Measurements from ENCODE around the gene RET. TPM values are rescaled to one million over a fixed set of nuclear protein-coding genes. Genes with fewer than 3 reads are reported as not detected.
A peak's percentile ranks its signal among the peaks of the same experiment; 100 is the strongest.

RET gene
- total RNA-seq, 2 donors from 2014 or later, result 1.2 to 3.5 TPM

DNA sequence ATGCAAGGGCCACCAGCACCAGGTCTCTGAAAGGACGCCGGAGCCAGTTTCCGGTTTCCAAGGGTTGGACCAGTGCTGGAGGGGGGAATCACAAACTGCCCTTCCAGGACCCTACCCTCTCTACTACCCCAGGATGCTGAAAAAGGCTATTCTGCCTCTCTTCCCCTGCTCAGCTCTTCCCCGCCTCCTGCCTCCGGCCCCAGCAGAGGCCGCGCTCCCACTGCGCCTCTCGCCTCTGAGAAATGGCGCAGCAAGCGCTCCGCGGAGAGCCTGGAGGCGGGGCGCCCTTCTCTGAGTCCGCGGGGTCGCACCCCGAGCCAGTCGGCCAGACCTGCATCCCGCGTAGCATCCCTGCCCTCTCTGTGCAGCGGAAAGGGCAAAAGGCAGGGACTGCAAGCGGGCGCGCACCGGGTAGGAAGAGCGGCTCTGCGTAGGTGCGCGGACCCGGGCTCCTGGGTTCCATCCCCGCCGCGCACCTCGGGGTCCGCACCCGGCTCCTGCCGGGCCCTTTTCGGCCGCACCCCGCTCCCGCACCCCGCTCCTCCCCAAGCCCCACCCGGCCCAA is 476 bp upstream of the RET start:
- no peaks in the 10 kb centered on the region for H3K4me1 ChIP-seq (ENCODE audit: control insufficient read depth, insufficient read depth, low read length)
- H3K9me3 ChIP-seq (ENCODE audit: control insufficient read depth, low read length), result no peaks in the 10 kb centered on the region
- Mint-ChIP-seq H3K9me3 (no peaks in the 10 kb centered on the region), H3K4me1 (no peaks in the 10 kb centered on the region), H3K27me3 (ENCODE audit: insufficient read depth) (peaks cover 56% of the 10 kb centered on the region), H3K36me3 (ENCODE audit: low read depth) (no peaks in the 10 kb centered on the region), H3K27ac (no peak overlapping the region), H3K4me3 (peak overlapping the region; percentile 54)
- H3K27me3 ChIP-seq (ENCODE audit: control insufficient read depth, insufficient read depth, low read length, poor library complexity, severe bottlenecking), result peaks cover 44% of the 10 kb centered on the region
- H3K9ac ChIP-seq (ENCODE audit: extremely low read depth, low read length, poor library complexity, severe bottlenecking), result no peak overlapping the region
- 4% methylated on average over 45 of the region's 45 CpGs; no CpG with 5 or more reads in 1 of the 2 experiments for WGBS, 2 experiments (ENCODE audit: insufficient coverage in 1 of 2, insufficient read length in 1 of 2)
- peak; percentile 82 for DNase-seq
- peak overlapping the region; percentile 64 for H3K4me3 ChIP-seq (ENCODE audit: low read length)
- no peak for TF ChIP-seq CTCF (conservative IDR thresholded peaks at IDR 0.05)
- no peaks in the 10 kb centered on the region for H3K36me3 ChIP-seq (ENCODE audit: control insufficient read depth, insufficient read depth, low read length)
- no peak overlapping the region for H3K27ac ChIP-seq (ENCODE audit: low read depth, low read length)

DNA sequence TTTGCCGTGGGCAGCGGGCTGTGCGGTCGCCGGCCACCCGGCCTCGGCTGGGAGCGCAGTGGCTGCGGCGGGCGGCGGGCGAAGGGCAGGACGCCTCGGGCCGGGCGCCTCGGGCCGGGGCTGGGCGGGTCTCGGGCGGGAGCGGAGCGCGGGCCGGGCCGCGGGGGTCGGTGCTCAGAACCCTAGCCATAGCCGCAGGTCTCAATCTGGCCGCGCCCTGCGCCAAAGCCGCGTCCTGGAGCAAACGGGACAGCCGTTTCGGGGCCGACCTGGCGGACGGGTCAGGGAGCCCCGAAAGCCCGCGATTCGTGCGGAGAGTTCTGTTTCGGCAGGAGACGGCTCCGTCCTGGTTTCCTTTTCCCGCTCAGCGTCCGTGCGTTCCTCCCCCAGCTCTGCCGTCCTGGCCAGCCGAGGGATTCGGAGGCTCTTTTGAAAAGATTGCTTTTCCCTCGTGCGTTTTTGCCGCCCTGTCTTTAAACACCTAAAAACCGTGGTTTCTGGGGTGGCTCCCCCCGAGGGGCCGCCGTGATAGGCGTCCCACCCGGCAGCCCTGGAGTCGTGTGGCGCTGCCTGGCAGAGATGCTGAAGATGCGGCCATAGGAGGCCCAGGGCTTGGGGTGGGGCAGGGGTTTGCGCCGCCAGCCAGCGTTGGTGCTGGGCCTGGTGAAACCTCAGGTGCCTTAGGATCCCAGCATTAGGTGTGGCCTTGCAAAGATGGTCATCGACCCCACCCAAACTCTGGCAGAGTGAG is 727 bp downstream of the RET start:
- no peaks in the 10 kb centered on the region for H3K36me3 Mint-ChIP-seq (ENCODE audit: low read depth)
- no peak overlapping the region for H3K27ac ChIP-seq (ENCODE audit: low read depth, low read length)

More for the DNA sequence above, 727 bp downstream of the RET start:
- TF ChIP-seq CTCF (conservative IDR thresholded peaks at IDR 0.05), result no peak
- peak; percentile 73 for DNase-seq
- Histone ChIP-seq H3K9ac (ENCODE audit: extremely low read depth, low read length, poor library complexity, severe bottlenecking) (no peak overlapping the region), H3K9me3 (ENCODE audit: control insufficient read depth, low read length) (no peaks in the 10 kb centered on the region), H3K27me3 (ENCODE audit: control insufficient read depth, insufficient read depth, low read length, poor library complexity, severe bottlenecking) (peaks cover 44% of the 10 kb centered on the region), H3K4me1 (ENCODE audit: control insufficient read depth, insufficient read depth, low read length) (no peaks in the 10 kb centered on the region), H3K4me3 (ENCODE audit: low read length) (peak overlapping the region; percentile 74), H3K36me3 (ENCODE audit: control insufficient read depth, insufficient read depth, low read length) (no peaks in the 10 kb centered on the region)
- no peaks in the 10 kb centered on the region for H3K9me3 Mint-ChIP-seq
- 5 to 8% methylated on average over 28 to 72 of the region's 72 CpGs for WGBS, 2 experiments (ENCODE audit: insufficient coverage in 1 of 2, insufficient read length in 1 of 2)
- no peak overlapping the region for H3K27ac Mint-ChIP-seq
- H3K27me3 Mint-ChIP-seq (ENCODE audit: insufficient read depth), result peaks cover 55% of the 10 kb centered on the region
- no peaks in the 10 kb centered on the region for H3K4me1 Mint-ChIP-seq
- peak overlapping the region; percentile 54 for H3K4me3 Mint-ChIP-seq
